GM18909 (cell line): ENCODE measurements around the gene OLFM4.

Source experiments
- ATAC-seq: cut with Tn5 transposase; IDR thresholded peaks from one replicate; pipeline ENCODE4 v1.9.1; 2021; ENCODE audit warnings: mild to moderate bottlenecking; ENCODE audit not compliant: unreplicated experiment, poor library complexity

The OLFM4 gene

GRCh38 chr13:53028637-53029203 is at the start of gene OLFM4:
Gene OLFM4, plus strand, starts transcription at chr13:53028813. Its CDS starts 24 bp downstream, at chr13:53028837.
- no peak for ATAC-seq

GRCh38 chr13:52978989-52979388 is 49.6 kb upstream of the OLFM4 start:
- ATAC-seq, result no peak

GRCh38 chr13:52980695-52981094 is 47.9 kb upstream of the OLFM4 start:
- no peak for ATAC-seq

- no peak for ATAC-seq
Observed at GRCh38 chr13:52983836-52984235, 44.8 kb upstream of the OLFM4 start.

- no peak for ATAC-seq
Observed at GRCh38 chr13:52984881-52985363, 43.7 kb upstream of the OLFM4 start.

- ATAC-seq, result no peak
Observed at GRCh38 chr13:52991344-52992020, 37.1 kb upstream of the OLFM4 start.

GRCh38 chr13:52992110-52992509 is 36.5 kb upstream of the OLFM4 start:
- ATAC-seq, result no peak

GRCh38 chr13:52994051-52994450 is 34.6 kb upstream of the OLFM4 start:
- ATAC-seq, result no peak

- ATAC-seq, result no peak
Observed at GRCh38 chr13:52994865-52995264, 33.7 kb upstream of the OLFM4 start.

- ATAC-seq, result no peak
Observed at GRCh38 chr13:52995946-52996345, 32.7 kb upstream of the OLFM4 start.

GRCh38 chr13:52997951-52998876 is 30.4 kb upstream of the OLFM4 start:
- ATAC-seq, result no peak

GRCh38 chr13:52999093-52999696 is 29.4 kb upstream of the OLFM4 start:
- ATAC-seq, result no peak

GRCh38 chr13:53001444-53002225 is 27.0 kb upstream of the OLFM4 start:
- no peak for ATAC-seq

- no peak for ATAC-seq
Observed at GRCh38 chr13:53004573-53004972, 24.0 kb upstream of the OLFM4 start.

- ATAC-seq, result no peak
Observed at GRCh38 chr13:53005626-53006025, 23.0 kb upstream of the OLFM4 start.

GRCh38 chr13:53007872-53008271 is 20.7 kb upstream of the OLFM4 start:
- no peak for ATAC-seq

GRCh38 chr13:53010374-53011105 is 18.1 kb upstream of the OLFM4 start:
- no peak for ATAC-seq

GRCh38 chr13:53012707-53013106 is 15.9 kb upstream of the OLFM4 start:
- peak; percentile 63 for ATAC-seq

GRCh38 chr13:53013113-53013512 is 15.5 kb upstream of the OLFM4 start:
- peak; percentile 23 for ATAC-seq
